HCT116 (cell line): ENCODE data around the gene ABCG1. TPM values are rescaled to one million over a fixed set of nuclear protein-coding genes. Genes with fewer than 3 reads are reported as not detected.
A peak's percentile ranks its signal among the peaks of the same experiment; 100 is the strongest.

Experiments
- ATAC-seq: fragments of 200-7000 bp; cut with Tn5 transposase; 2 replicates; pipeline ENCODE4 v1.9.1; 2020; ENCODE audit warnings: mild to moderate bottlenecking, moderate library complexity
- BruUV-seq: library from RNA; stranded (reverse); fragments of 400-500 nt; replicated peaks from 2 replicates; lab custom pipeline; 2021; lab: Mats Ljungman, UMichigan
- CTCF ChIA-PET: fragments of 300-600 bp; sonication (Branson Sonifier 250); formaldehyde crosslinking; loops from one replicate; lab custom pipeline; 2021; ENCODE audit warnings: antibody characterized with exemption; lab: Charles Lee
- POLR2A ChIA-PET: fragments of 300-600, 350-600 bp; sonication (Branson Sonifier 250); formaldehyde crosslinking; loops from one replicate; lab custom pipeline; 2021; ENCODE audit warnings: antibody characterized with exemption; lab: Charles Lee
- RAD21 ChIA-PET, 2 experiments: fragments of 300-600 bp; sonication (Branson Sonifier 250); formaldehyde crosslinking; loops; one replicate each; lab custom pipeline; 2023; ENCODE audit warnings: low total read pairs in 2 of 2; ENCODE audit not compliant: uncharacterized antibody in 2 of 2, unreplicated experiment in 2 of 2, low non-redundant PET in 1 of 2; lab: Charles Lee
- DNase-seq: peaks from one replicate; pipeline ENCODE4 v3.0.0-alpha.2; 2010; ENCODE audit warnings: low read depth, low spot score
- H2AFZ ChIP-seq: fragments of 200-600 bp; shearing (Covaris generic), sonication (generic); 2 replicates; pipeline ENCODE4 v1.6.1; 2017; ENCODE audit warnings: low read depth, mixed run types, mixed read lengths, antibody characterized with exemption, low read length; ENCODE audit not compliant: poor library complexity, severe bottlenecking
- H3K27ac ChIP-seq: 2 replicates; pipeline ENCODE4 v1.5.1; 2012; ENCODE audit warnings: low read depth, low read length
- H3K27me3 ChIP-seq: fragments of 200-600 bp; sonication (generic); 2 replicates; pipeline ENCODE4 v1.6.1; 2016; ENCODE audit warnings: mixed run types, low read length, mixed read lengths; ENCODE audit not compliant: insufficient read depth
- H3K36me3 ChIP-seq, 2 experiments: fragments of 200-500 bp in 1 of 2; fragments of 200-600 bp in 1 of 2; sonication (Bioruptor generic) in 1 of 2; sonication (generic) in 1 of 2; 2 replicates each; pipeline versions ENCODE4 v1.5.1 to v1.6.1; 2014 to 2016; ENCODE audit warnings: low read length in 2 of 2, inconsistent platforms in 1 of 2, mixed read lengths in 1 of 2, mixed run types in 1 of 2; ENCODE audit not compliant: insufficient read depth in 2 of 2, control insufficient read depth in 1 of 2
- H3K4me1 ChIP-seq, 2 experiments: fragments of 200-600 bp in 1 of 2; sonication (generic) in 1 of 2; 2 replicates each; pipeline versions ENCODE4 v1.5.1 to v1.6.1; 2012 to 2017; ENCODE audit warnings: low read length in 2 of 2, inconsistent platforms in 1 of 2, mild to moderate bottlenecking in 1 of 2, mixed read lengths in 1 of 2, mixed run types in 1 of 2, moderate library complexity in 1 of 2; ENCODE audit not compliant: insufficient read depth in 2 of 2, control insufficient read depth in 1 of 2
- H3K4me2 ChIP-seq: fragments of 200-600 bp; sonication (generic); 2 replicates; pipeline ENCODE4 v1.6.1; 2017; ENCODE audit warnings: mixed run types, low read length, mixed read lengths
- H3K4me3 ChIP-seq, 2 experiments: fragments of 200-600 bp in 1 of 2; sonication (generic) in 1 of 2; replicated peaks in 1 of 2; 2 replicates each; pipeline ENCODE4 v1.5.1; 2011 to 2016; ENCODE audit warnings: low read length in 2 of 2, control low read depth in 1 of 2, low read depth in 1 of 2, mild to moderate bottlenecking in 1 of 2, mixed read lengths in 1 of 2, mixed run types in 1 of 2
- H3K79me2 ChIP-seq: fragments of 200-600 bp; sonication (generic); 2 replicates; pipeline ENCODE4 v1.6.1; 2017; ENCODE audit warnings: mild to moderate bottlenecking, mixed run types, low read length, moderate library complexity, mixed read lengths; ENCODE audit not compliant: insufficient read depth
- H3K9ac ChIP-seq: fragments of 200-600 bp; sonication (generic); 2 replicates; pipeline ENCODE4 v1.6.1; 2016; ENCODE audit warnings: low read length, mixed read lengths
- H3K9me2 ChIP-seq: fragments of 200-600 bp; sonication (generic), shearing (Covaris generic); 2 replicates; pipeline ENCODE4 v1.6.1; 2017; ENCODE audit warnings: mixed run types, mild to moderate bottlenecking, moderate library complexity; ENCODE audit not compliant: insufficient read depth
- H3K9me3 ChIP-seq, 2 experiments: fragments of 200-500 bp in 1 of 2; fragments of 200-600 bp in 1 of 2; sonication (Bioruptor generic) in 1 of 2; sonication (generic) in 1 of 2; 2 replicates each; pipeline ENCODE4 v1.6.1; 2014 to 2017; ENCODE audit warnings: low read length in 2 of 2, mixed read lengths in 2 of 2, inconsistent platforms in 1 of 2, low read depth in 1 of 2, mild to moderate bottlenecking in 1 of 2, mixed run types in 1 of 2, moderate library complexity in 1 of 2; ENCODE audit not compliant: control insufficient read depth in 1 of 2, insufficient read depth in 1 of 2
- H4K20me1 ChIP-seq: fragments of 200-600 bp; sonication (generic), shearing (Covaris generic); 2 replicates; pipeline ENCODE4 v1.6.1; 2017; ENCODE audit warnings: mixed run types, mild to moderate bottlenecking, moderate library complexity; ENCODE audit not compliant: insufficient read depth
- JUND ChIP-seq: IDR thresholded peaks from 2 replicates; pipeline ENCODE4 v1.6.1; 2012
- SRF ChIP-seq: IDR thresholded peaks from 2 replicates; pipeline ENCODE4 v1.6.1; 2012; ENCODE audit warnings: low read depth
- TCF7L2 ChIP-seq: IDR thresholded peaks from 2 replicates; pipeline ENCODE4 v1.7.0; 2011; ENCODE audit warnings: borderline replicate concordance, inconsistent platforms; ENCODE audit not compliant: insufficient read depth, insufficient read length; ENCODE audit errors: extremely low read depth
- ZFX ChIP-seq: fragments of 450-650 bp; IDR thresholded peaks from 2 replicates; pipeline ENCODE4 v1.6.1; 2017
- ZNF274 ChIP-seq: fragments of 200-500 bp; sonication (Bioruptor generic); IDR thresholded peaks from 2 replicates; pipeline ENCODE4 v1.6.1; 2014; ENCODE audit warnings: mild to moderate bottlenecking, low read depth, low read length, inconsistent platforms
- intact Hi-C: fragments of 100-400 bp; cut with micrococcal nuclease; formaldehyde crosslinking; loops from 2 replicates; pipeline ENCODE4 v1.10.0; 2022
- total RNA-seq: library from RNA; stranded (reverse); gene quantifications from one replicate; pipeline ENCODE4 v1.2.1, GENCODE V29; 2021; ENCODE audit not compliant: unreplicated experiment
- TF ChIP-seq, protein P1 (sequence below), 3 experiments: fragments of 200-600 bp in 1 of 3; sonication (generic) in 1 of 3; IDR thresholded peaks in 2 of 3; conservative IDR thresholded peaks in 1 of 3; 2 replicates each; pipeline ENCODE4 v1.5.1; 2012 to 2017; ENCODE audit warnings: low read depth in 2 of 3, low read length in 2 of 3, antibody characterized with exemption in 1 of 3, borderline replicate concordance in 1 of 3, control low read depth in 1 of 3, mild to moderate bottlenecking in 1 of 3, mixed read lengths in 1 of 3, mixed run types in 1 of 3, moderate library complexity in 1 of 3; ENCODE audit not compliant: insufficient read depth in 1 of 3

The ABCG1 gene
- total RNA-seq, 1 experiment from 2014 or later, result 1.6 TPM

DNA sequence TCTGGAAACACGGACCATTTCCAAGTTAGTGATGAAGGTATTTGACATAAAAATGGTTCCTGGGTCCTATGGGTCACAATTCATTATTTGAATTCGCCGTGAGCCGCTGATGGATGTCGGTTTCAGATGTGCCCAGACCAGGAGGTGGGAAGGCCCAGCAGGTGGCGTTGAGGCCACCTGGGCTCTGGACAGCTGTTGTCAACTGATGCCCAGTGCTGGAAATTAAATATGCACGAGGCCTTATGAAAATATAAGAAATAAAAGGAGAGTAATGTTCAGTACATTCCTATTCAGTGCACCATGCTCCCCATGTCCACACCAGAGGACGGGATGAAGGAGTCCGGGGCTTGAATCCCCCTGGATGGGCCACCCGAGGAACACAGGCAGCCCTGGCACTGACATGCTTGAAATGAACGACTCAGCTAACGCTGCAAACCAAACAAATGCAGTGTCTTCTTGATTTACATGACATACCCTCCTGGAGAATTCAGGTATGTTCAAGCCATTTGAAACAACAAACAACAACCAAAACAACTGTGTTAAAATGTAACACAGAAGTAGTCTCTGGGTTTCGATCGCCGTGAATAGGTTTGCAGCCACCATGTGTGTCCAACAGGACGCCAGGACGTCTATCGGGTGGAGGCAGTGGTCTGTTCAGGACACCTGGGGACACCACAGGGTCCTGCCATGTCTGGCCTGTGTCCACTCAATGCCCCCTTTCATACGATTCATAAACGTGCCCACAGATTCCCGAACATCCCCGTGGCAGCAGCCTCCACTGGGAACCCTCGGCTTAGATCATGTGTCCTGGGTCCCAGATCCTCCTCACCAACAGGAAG lies 90.2 kb downstream of the ABCG1 start:
- POLR2A ChIA-PET, result interaction anchor here (0.8 kb wide), 1 partner anchor 12 kb away, joined by 3 read pairs; no protein-coding TSS in a partner anchor
- ATAC-seq, result peak; percentile 61

More for the DNA sequence above, 90.2 kb downstream of the ABCG1 start:
- no peak overlapping the region for H3K4me3 ChIP-seq
- H3K4me1 ChIP-seq, result peaks cover 0 to 5% of the 10 kb centered on the region in 2 experiments; a peak in 1 of 4 replicates
- H2AFZ ChIP-seq, result peak overlapping the region; percentile 34
- H3K36me3 ChIP-seq, result no peaks in the 10 kb centered on the region
- ChIA-PET CTCF (interaction anchor here (0.6 to 2.1 kb wide), 23 partner anchors 8 to 471 kb away, joined by 3 to 11 read pairs (median 5); no protein-coding TSS in a partner anchor), RAD21 (interaction anchor here (0.6 to 0.7 kb wide), 3 partner anchors 71 to 178 kb away, joined by 3 to 6 read pairs (median 3); no protein-coding TSS in a partner anchor)
- peak overlapping the region; percentile 25 for H3K4me2 ChIP-seq
- H3K9me3 ChIP-seq, result no peaks in the 10 kb centered on the region
- no peaks in the 10 kb centered on the region for H3K27me3 ChIP-seq
- H3K27ac ChIP-seq, result no peak overlapping the region
- intact Hi-C loops, result loop anchor here (1.0 kb wide), 1 partner anchor 141 kb away; no protein-coding TSS in a partner anchor
- no peak for TF ChIP-seq SRF
- no peak for TF ChIP-seq ZFX
- no peak for TF ChIP-seq JUND
- TF ChIP-seq, protein P1, sequence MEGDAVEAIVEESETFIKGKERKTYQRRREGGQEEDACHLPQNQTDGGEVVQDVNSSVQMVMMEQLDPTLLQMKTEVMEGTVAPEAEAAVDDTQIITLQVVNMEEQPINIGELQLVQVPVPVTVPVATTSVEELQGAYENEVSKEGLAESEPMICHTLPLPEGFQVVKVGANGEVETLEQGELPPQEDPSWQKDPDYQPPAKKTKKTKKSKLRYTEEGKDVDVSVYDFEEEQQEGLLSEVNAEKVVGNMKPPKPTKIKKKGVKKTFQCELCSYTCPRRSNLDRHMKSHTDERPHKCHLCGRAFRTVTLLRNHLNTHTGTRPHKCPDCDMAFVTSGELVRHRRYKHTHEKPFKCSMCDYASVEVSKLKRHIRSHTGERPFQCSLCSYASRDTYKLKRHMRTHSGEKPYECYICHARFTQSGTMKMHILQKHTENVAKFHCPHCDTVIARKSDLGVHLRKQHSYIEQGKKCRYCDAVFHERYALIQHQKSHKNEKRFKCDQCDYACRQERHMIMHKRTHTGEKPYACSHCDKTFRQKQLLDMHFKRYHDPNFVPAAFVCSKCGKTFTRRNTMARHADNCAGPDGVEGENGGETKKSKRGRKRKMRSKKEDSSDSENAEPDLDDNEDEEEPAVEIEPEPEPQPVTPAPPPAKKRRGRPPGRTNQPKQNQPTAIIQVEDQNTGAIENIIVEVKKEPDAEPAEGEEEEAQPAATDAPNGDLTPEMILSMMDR (IDR thresholded peaks at IDR 0.05 in 2 of 3, conservative IDR thresholded peaks at IDR 0.05 in 1 of 3; ENCODE audit: borderline replicate concordance in 1 of 3, insufficient read depth in 1 of 3, low read depth in 2 of 3, low read length in 2 of 3), result peak in 2 of 3 experiments; percentile 13 to 15; a peak in 2 of 6 replicates
- no peak for TF ChIP-seq ZNF274
- TF ChIP-seq TCF7L2, result no peak
- no peak overlapping the region for H3K9ac ChIP-seq
- no peaks in the 10 kb centered on the region for H3K9me2 ChIP-seq
- no TSS peak for BruUV-seq
- DNase-seq, result no peak
- no peaks in the 10 kb centered on the region for H3K79me2 ChIP-seq
- H4K20me1 ChIP-seq, result no peaks in the 10 kb centered on the region
